Daoy (cell line): ENCODE measurements around the gene BRPF1. TPM values are rescaled to one million over a fixed set of nuclear protein-coding genes. Genes with fewer than 3 reads are reported as not detected.

Experiments used
- DNase-seq: peaks from one replicate; pipeline ENCODE4 v3.0.0-alpha.2; 2015; ENCODE audit warnings: low read depth
- total RNA-seq: library from RNA; depleted of rRNA; stranded (reverse); fragments of >200 nt; shearing (Covaris generic); gene quantifications from 2 replicates; pipeline ENCODE4 v1.2.3, GENCODE V29; 2014; rRNA removed

Gene BRPF1
- 10.9 and 15.6 TPM in 2 replicates for total RNA-seq

- DNase-seq: peak; percentile 99
These were observed at the start of gene BRPF1 for GRCh38 chr3:9731206-9732079. Gene BRPF1 (plus strand): TSS chr3:9731735. CDS start chr3:9734141, 2,406 bp downstream.

GRCh38 chr3:9682096-9682495, 49.4 kb upstream of the BRPF1 start:
- DNase-seq: no peak

- no peak for DNase-seq
These were observed 48.1 kb upstream of the BRPF1 start for GRCh38 chr3:9683426-9683825.

GRCh38 chr3:9685216-9686049, 46.1 kb upstream of the BRPF1 start:
- DNase-seq: no peak

- no peak for DNase-seq
These were observed 45.4 kb upstream of the BRPF1 start for GRCh38 chr3:9686050-9686550.

- no peak for DNase-seq
These were observed 44.8 kb upstream of the BRPF1 start for GRCh38 chr3:9686703-9687102.

- no peak for DNase-seq
These were observed 44.0 kb upstream of the BRPF1 start for GRCh38 chr3:9687514-9687913.

GRCh38 chr3:9688961-9689360, 42.6 kb upstream of the BRPF1 start:
- DNase-seq: no peak

GRCh38 chr3:9689757-9690156, 41.8 kb upstream of the BRPF1 start:
- DNase-seq: no peak

- no peak for DNase-seq
These were observed 40.8 kb upstream of the BRPF1 start for GRCh38 chr3:9690451-9691450.

GRCh38 chr3:9691636-9692035, 39.9 kb upstream of the BRPF1 start:
- DNase-seq: no peak

GRCh38 chr3:9692416-9692815, 39.1 kb upstream of the BRPF1 start:
- no peak for DNase-seq

- DNase-seq: no peak
These were observed 36.2 kb upstream of the BRPF1 start for GRCh38 chr3:9695345-9695744.

GRCh38 chr3:9695746-9696145, 35.8 kb upstream of the BRPF1 start:
- DNase-seq: no peak

- no peak for DNase-seq
These were observed 34.9 kb upstream of the BRPF1 start for GRCh38 chr3:9696480-9697220.

GRCh38 chr3:9697892-9698291, 33.6 kb upstream of the BRPF1 start:
- DNase-seq: no peak

GRCh38 chr3:9698293-9698692, 33.2 kb upstream of the BRPF1 start:
- DNase-seq: no peak

- DNase-seq: no peak
These were observed 31.0 kb upstream of the BRPF1 start for GRCh38 chr3:9700536-9700935.

- DNase-seq: no peak
These were observed 30.5 kb upstream of the BRPF1 start for GRCh38 chr3:9701006-9701405.

GRCh38 chr3:9701711-9702110, 29.8 kb upstream of the BRPF1 start:
- DNase-seq: no peak

GRCh38 chr3:9703240-9703639, 28.3 kb upstream of the BRPF1 start:
- DNase-seq: no peak
